SK-N-SH treated with all-trans-retinoic acid at 6 μM for 48 hours (cell line): Measurements from ENCODE around the gene ATG12.

Experiments
- ATAC-seq: fragments of 200-7000 bp; cut with Tn5 transposase; 3 replicates; pipeline ENCODE4 v1.9.1; 2020; ENCODE audit warnings: mild to moderate bottlenecking, moderate library complexity
- ARNTL ChIP-seq: fragments of 450-650 bp; formaldehyde crosslinking; IDR thresholded peaks from 2 replicates; pipeline ENCODE4 v1.5.0; 2020; ENCODE audit warnings: low read depth, mild to moderate bottlenecking, moderate library complexity, borderline replicate concordance
- BACH2 ChIP-seq: fragments of 250-450 bp; sonication (Bioruptor Pico); IDR thresholded peaks from 2 replicates; pipeline ENCODE4 v1.9.0; 2021; ENCODE audit warnings: mild to moderate bottlenecking, borderline replicate concordance
- CREB5 ChIP-seq: fragments of 250-450 bp; sonication (Bioruptor Pico); IDR thresholded peaks from 2 replicates; pipeline ENCODE4 v1.5.1; 2020; ENCODE audit warnings: low read depth, mild to moderate bottlenecking, moderate library complexity
- CSDC2 ChIP-seq: fragments of 250-450 bp; sonication (Bioruptor Pico); IDR thresholded peaks from 2 replicates; pipeline ENCODE4 v1.5.0; 2020; ENCODE audit warnings: mild to moderate bottlenecking, moderate library complexity
- CSRNP3 ChIP-seq: fragments of 250-450 bp; sonication (Bioruptor Pico); IDR thresholded peaks from 2 replicates; pipeline ENCODE4 v1.5.1; 2021; ENCODE audit warnings: mild to moderate bottlenecking, moderate library complexity
- ESRRG ChIP-seq: fragments of 250-450 bp; sonication (Bioruptor Pico); IDR thresholded peaks from 2 replicates; pipeline ENCODE4 v1.6.1; 2021; ENCODE audit warnings: mild to moderate bottlenecking
- ISL1 ChIP-seq: fragments of 250-450 bp; sonication (Bioruptor Pico); IDR thresholded peaks from 2 replicates; pipeline ENCODE4 v2.1.2; 2022; ENCODE audit warnings: mild to moderate bottlenecking, moderate library complexity
- OSR1 ChIP-seq: fragments of 250-450 bp; sonication (Bioruptor Pico); IDR thresholded peaks from 2 replicates; pipeline ENCODE4 v1.8.0; 2022; ENCODE audit warnings: moderate library complexity, mild to moderate bottlenecking, inconsistent platforms
- PATZ1 ChIP-seq: fragments of 250-450 bp; sonication (Bioruptor Pico); IDR thresholded peaks from 2 replicates; pipeline ENCODE4 v1.8.0; 2020; ENCODE audit warnings: mild to moderate bottlenecking, moderate library complexity, borderline replicate concordance
- POU6F1 ChIP-seq: fragments of 250-450 bp; sonication (Bioruptor Pico); IDR thresholded peaks from 2 replicates; pipeline ENCODE4 v1.8.0; 2021; ENCODE audit warnings: low read depth, mild to moderate bottlenecking, moderate library complexity, borderline replicate concordance
- PPARA ChIP-seq: fragments of 250-450 bp; sonication (Bioruptor Pico); IDR thresholded peaks from 2 replicates; pipeline ENCODE4 v1.5.0; 2020; ENCODE audit warnings: mild to moderate bottlenecking, borderline replicate concordance
- RARB ChIP-seq: fragments of 250-450 bp; sonication (Bioruptor Pico); IDR thresholded peaks from 2 replicates; pipeline ENCODE4 v1.8.0; 2021; ENCODE audit warnings: mild to moderate bottlenecking, moderate library complexity
- SNAI2 ChIP-seq: fragments of 250-450 bp; sonication (Bioruptor Pico); IDR thresholded peaks from 2 replicates; pipeline ENCODE4 v1.5.0; 2020; ENCODE audit warnings: mild to moderate bottlenecking, moderate library complexity
- TCF4 ChIP-seq: fragments of 250-450 bp; sonication (Bioruptor Pico); IDR thresholded peaks from 2 replicates; pipeline ENCODE4 v1.8.0; 2021; ENCODE audit warnings: mild to moderate bottlenecking, moderate library complexity, borderline replicate concordance
- TSHZ2 ChIP-seq: fragments of 250-450 bp; sonication (Bioruptor Pico); IDR thresholded peaks from 2 replicates; pipeline ENCODE4 v1.5.0; 2020; ENCODE audit warnings: mild to moderate bottlenecking, moderate library complexity
- ZC3H10 ChIP-seq: fragments of 250-450 bp; sonication (Bioruptor Pico); IDR thresholded peaks from 2 replicates; pipeline ENCODE4 v1.5.1; 2021; ENCODE audit warnings: mild to moderate bottlenecking, moderate library complexity
- ZFP3 ChIP-seq: fragments of 250-450 bp; sonication (Bioruptor Pico); IDR thresholded peaks from 2 replicates; pipeline ENCODE4 v1.5.0; 2020; ENCODE audit warnings: mild to moderate bottlenecking, moderate library complexity
- ZFP30 ChIP-seq: fragments of 450-650 bp; formaldehyde crosslinking; IDR thresholded peaks from 2 replicates; pipeline ENCODE4 v1.5.0; 2022; ENCODE audit warnings: mild to moderate bottlenecking, moderate library complexity
- ZNF565 ChIP-seq: fragments of 450-650 bp; formaldehyde crosslinking; conservative IDR thresholded peaks from 2 replicates; pipeline ENCODE4 v1.5.0; 2020; ENCODE audit warnings: low read depth, mild to moderate bottlenecking, moderate library complexity
- ZNF70 ChIP-seq: fragments of 450-650 bp; formaldehyde crosslinking; IDR thresholded peaks from 2 replicates; pipeline ENCODE4 v1.5.0; 2020; ENCODE audit warnings: mild to moderate bottlenecking, moderate library complexity

The ATG12 gene

GRCh38 chr5:115842952-115843351 is 1.6 kb upstream of the ATG12 start:
- TF ChIP-seq CREB5 (CRISPR knock-in tag) (no peak), OSR1 (CRISPR knock-in tag) (no peak), ARNTL (no peak), ZNF70 (CRISPR knock-in tag) (no peak), ZNF565 (CRISPR knock-in tag) (no peak), POU6F1 (CRISPR knock-in tag) (no peak), ZC3H10 (no peak), BACH2 (CRISPR knock-in tag) (no peak), PPARA (no peak), SNAI2 (CRISPR knock-in tag) (no peak), RARB (CRISPR knock-in tag) (no peak), CSRNP3 (CRISPR knock-in tag) (no peak), ISL1 (CRISPR knock-in tag) (no peak), TCF4 (no peak), ZFP3 (CRISPR knock-in tag) (no peak), ZFP30 (CRISPR knock-in tag) (no peak)
- no peak for ATAC-seq

GRCh38 chr5:115842089-115842935 is 947 bp upstream of the ATG12 start:
- no peak for TF ChIP-seq OSR1 (CRISPR knock-in tag)
- TF ChIP-seq CSDC2 (CRISPR knock-in tag) = no peak
- TF ChIP-seq ESRRG (CRISPR knock-in tag) = no peak
- TF ChIP-seq RARB (CRISPR knock-in tag) = no peak
- TF ChIP-seq CREB5 (CRISPR knock-in tag) = no peak
- no peak for TF ChIP-seq ZFP3 (CRISPR knock-in tag)
- peak; percentile 77 for ATAC-seq

- TF ChIP-seq ESRRG (CRISPR knock-in tag) (no peak), PATZ1 (0 out of 2 replicates have a peak, but pooled peaks have one; percentile 22)
- no peak for ATAC-seq
These were observed 492 bp downstream of the ATG12 start for GRCh38 chr5:115840873-115841272.

- no peak for ATAC-seq
- TF ChIP-seq ZC3H10 = no peak
- TF ChIP-seq POU6F1 (CRISPR knock-in tag) = no peak
- TF ChIP-seq ZNF70 (CRISPR knock-in tag) = no peak
- TF ChIP-seq ISL1 (CRISPR knock-in tag) = no peak
- TF ChIP-seq ZFP3 (CRISPR knock-in tag) = no peak
- no peak for TF ChIP-seq ZNF565 (CRISPR knock-in tag)
- TF ChIP-seq TSHZ2 = no peak
- TF ChIP-seq BACH2 (CRISPR knock-in tag) = no peak
- no peak for TF ChIP-seq CREB5 (CRISPR knock-in tag)
- no peak for TF ChIP-seq PPARA
- no peak for TF ChIP-seq ESRRG (CRISPR knock-in tag)
These were observed 2.4 kb downstream of the ATG12 start for GRCh38 chr5:115838885-115839518.
